Thyroid gland (tissue), 4 donors: Measurements from ENCODE around the gene BCR. TPM values are rescaled to one million over a fixed set of nuclear protein-coding genes. Genes with fewer than 3 reads are reported as not detected.
A peak's percentile ranks its signal among the peaks of the same experiment; 100 is the strongest.

Experiments used
- DNase-seq, 2 donors: peaks; one replicate each; pipeline ENCODE4 v3.0.0-alpha.2; 2019
- H3K27ac ChIP-seq, 3 donors: fragments of 200-600 bp; sonication (generic); 1 replicate in 2 of 3; 2 replicates in 1 of 3; pipeline ENCODE4 v1.5.1; 2016 to 2019; ENCODE audit warnings: mild to moderate bottlenecking in 1 of 3, moderate library complexity in 1 of 3
- H3K27me3 ChIP-seq: fragments of 200-600 bp; sonication (generic); one replicate; pipeline ENCODE4 v1.5.1; 2019
- H3K36me3 ChIP-seq, 2 donors: fragments of 200-600 bp; sonication (generic); one replicate each; pipeline ENCODE4 v1.5.1; 2016 to 2019
- H3K4me1 ChIP-seq, 2 donors: fragments of 200-600 bp; sonication (generic); one replicate each; pipeline ENCODE4 v1.5.1; 2017 to 2019
- H3K4me3 ChIP-seq, 3 donors: fragments of 200-600 bp; sonication (generic); replicated peaks in 1 of 3; 1 replicate in 2 of 3; 2 replicates in 1 of 3; pipeline ENCODE4 v1.5.1; 2016; ENCODE audit warnings: mild to moderate bottlenecking in 1 of 3
- H3K9me3 ChIP-seq: fragments of 200-600 bp; sonication (generic); one replicate; pipeline ENCODE4 v1.5.1; 2017
- POLR2A ChIP-seq, 2 donors: fragments of 450-650 bp; IDR thresholded peaks; one replicate each; pipeline ENCODE4 v1.6.1; 2017; ENCODE audit warnings: antibody characterized with exemption in 2 of 2, mild to moderate bottlenecking in 2 of 2, moderate library complexity in 1 of 2
- WGBS, 2 donors: methylation state at CpG; one replicate each; pipeline ENCODE4 v1.1.5; 2017; 5-methylcytosine and 5-hydroxymethylcytosine counted together
- intact Hi-C: fragments of 100-400 bp; cut with DNase I; formaldehyde crosslinking; loops from one replicate; pipeline ENCODE4 v1.15.1; 2023
- total RNA-seq, 4 donors: library from RNA; depleted of rRNA; stranded (reverse); fragments of >200 nt; gene quantifications; one replicate each; pipeline ENCODE4 v1.2.3, GENCODE V29; 2016
- TF ChIP-seq, protein P1 (sequence below), 6 experiments: fragments of 200-600 bp in 3 of 6; fragments of 450-650 bp in 3 of 6; sonication (generic) in 3 of 6; IDR thresholded peaks; one replicate each; pipeline ENCODE4 v1.5.1; 2016 to 2019; ENCODE audit warnings: antibody characterized with exemption in 6 of 6, mild to moderate bottlenecking in 2 of 6, inconsistent platforms in 1 of 6, moderate library complexity in 1 of 6

The BCR gene
- total RNA-seq, 4 donors from 2014 or later: 80.1 to 127 (median 87.7) TPM

DNA sequence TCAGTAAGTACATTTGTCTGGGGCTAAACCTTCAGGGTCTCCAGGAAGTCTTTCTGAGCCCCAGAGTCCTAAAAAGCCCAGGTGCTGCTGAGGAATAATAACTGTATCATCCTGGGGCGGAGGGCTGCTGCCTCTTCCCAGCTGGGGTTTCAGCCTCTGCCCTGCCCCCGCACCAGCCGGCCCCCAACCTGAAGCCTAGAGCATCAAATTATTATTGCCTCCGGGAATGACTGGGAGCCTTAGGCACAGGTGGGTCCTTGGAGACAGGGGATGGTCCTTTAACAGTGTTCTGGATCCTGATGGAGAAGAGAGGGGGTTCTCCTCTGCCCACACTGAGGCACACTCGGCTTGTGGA lies 64.4 kb downstream of the BCR start:
- H3K9me3 ChIP-seq: no peaks in the 10 kb centered on the region
- no peak overlapping the region for H3K4me3 ChIP-seq
- no peak for DNase-seq
- 87 to 94% methylated on average over 3 to 5 of the region's 5 CpGs for WGBS, 2 donors
- H3K27me3 ChIP-seq: no peaks in the 10 kb centered on the region
- H3K36me3 ChIP-seq: no peaks in the 10 kb centered on the region
- TF ChIP-seq POLR2A (IDR thresholded peaks at IDR 0.05): no peak
- TF ChIP-seq, protein P1, sequence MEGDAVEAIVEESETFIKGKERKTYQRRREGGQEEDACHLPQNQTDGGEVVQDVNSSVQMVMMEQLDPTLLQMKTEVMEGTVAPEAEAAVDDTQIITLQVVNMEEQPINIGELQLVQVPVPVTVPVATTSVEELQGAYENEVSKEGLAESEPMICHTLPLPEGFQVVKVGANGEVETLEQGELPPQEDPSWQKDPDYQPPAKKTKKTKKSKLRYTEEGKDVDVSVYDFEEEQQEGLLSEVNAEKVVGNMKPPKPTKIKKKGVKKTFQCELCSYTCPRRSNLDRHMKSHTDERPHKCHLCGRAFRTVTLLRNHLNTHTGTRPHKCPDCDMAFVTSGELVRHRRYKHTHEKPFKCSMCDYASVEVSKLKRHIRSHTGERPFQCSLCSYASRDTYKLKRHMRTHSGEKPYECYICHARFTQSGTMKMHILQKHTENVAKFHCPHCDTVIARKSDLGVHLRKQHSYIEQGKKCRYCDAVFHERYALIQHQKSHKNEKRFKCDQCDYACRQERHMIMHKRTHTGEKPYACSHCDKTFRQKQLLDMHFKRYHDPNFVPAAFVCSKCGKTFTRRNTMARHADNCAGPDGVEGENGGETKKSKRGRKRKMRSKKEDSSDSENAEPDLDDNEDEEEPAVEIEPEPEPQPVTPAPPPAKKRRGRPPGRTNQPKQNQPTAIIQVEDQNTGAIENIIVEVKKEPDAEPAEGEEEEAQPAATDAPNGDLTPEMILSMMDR (IDR thresholded peaks at IDR 0.05): no peak
- intact Hi-C loops: no loop called here
- H3K27ac ChIP-seq: no peak overlapping the region
- H3K4me1 ChIP-seq: peaks cover 19 to 53% of the 10 kb centered on the region in 2 donors

DNA sequence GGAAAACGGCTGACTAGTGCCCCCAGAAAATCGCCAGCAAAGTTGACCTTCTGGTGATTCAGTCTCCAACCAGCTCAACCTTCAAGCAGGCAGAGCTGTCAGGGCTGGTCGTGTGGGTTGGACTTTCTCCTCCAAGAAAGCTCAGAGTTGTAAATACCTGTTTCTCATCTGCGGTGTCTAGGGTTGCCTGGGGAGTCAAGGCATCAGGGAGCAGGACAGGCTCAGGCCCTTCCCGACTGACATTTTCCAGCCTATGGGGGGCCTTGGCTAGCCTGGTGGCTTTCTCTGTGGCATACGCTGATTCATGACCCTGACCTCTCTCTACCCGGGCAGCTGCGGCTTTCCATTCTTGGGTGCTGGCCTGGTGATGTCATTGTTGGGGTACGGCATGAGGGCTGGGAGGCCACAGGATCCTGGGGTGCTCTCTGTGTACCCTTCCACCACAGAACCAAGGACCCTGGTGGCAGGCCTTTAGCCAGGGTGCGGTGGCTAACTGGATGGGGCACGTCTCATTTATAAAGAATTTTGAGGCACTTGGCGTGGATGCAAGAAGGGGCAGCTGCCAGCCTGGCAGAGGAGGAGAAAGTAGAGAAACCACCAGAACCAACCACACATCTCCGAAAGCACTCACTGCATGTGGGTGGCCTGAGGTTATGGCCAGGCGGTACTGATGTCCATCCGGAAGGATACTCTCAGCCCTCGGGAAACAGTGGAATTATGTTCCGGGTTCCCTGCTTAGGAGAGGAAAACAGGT lies 64.9 kb downstream of the BCR start:
- no peaks in the 10 kb centered on the region for H3K36me3 ChIP-seq
- WGBS, 2 donors: 90 to 95% methylated on average over 11 to 17 of the region's 17 CpGs
- H3K27me3 ChIP-seq: no peaks in the 10 kb centered on the region
- intact Hi-C loops: no loop called here
- no peak overlapping the region for H3K4me3 ChIP-seq
- peaks cover 24 to 59% of the 10 kb centered on the region in 2 donors for H3K4me1 ChIP-seq
- TF ChIP-seq, protein P1 (IDR thresholded peaks at IDR 0.05): no peak
- TF ChIP-seq POLR2A (IDR thresholded peaks at IDR 0.05): no peak
- H3K27ac ChIP-seq: no peak overlapping the region
- no peak for DNase-seq
- no peaks in the 10 kb centered on the region for H3K9me3 ChIP-seq

DNA sequence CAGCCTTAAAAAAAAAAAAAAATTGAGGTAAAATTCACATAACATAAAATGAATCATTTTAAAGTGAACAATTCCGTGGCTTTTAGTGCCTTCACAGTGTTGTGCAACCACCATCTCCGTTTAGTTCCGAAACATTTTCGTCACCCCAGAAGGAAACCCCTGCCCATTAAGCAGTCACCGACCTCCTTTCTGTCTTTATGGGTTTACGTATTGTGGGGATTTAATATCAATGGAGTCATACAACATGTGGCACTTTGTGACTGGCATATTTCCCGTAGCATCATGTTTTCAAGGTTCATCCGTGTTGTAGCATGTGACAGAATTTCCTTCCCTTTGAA lies 65.5 kb downstream of the BCR start:
- TF ChIP-seq POLR2A (IDR thresholded peaks at IDR 0.05): no peak
- TF ChIP-seq, protein P1 (IDR thresholded peaks at IDR 0.05): no peak
- H3K36me3 ChIP-seq: no peaks in the 10 kb centered on the region
- intact Hi-C loops: no loop called here
- H3K9me3 ChIP-seq: no peaks in the 10 kb centered on the region
- no peak overlapping the region for H3K27ac ChIP-seq
- WGBS, 2 donors: 77 to 78% methylated on average over 8 of the region's 8 CpGs
- H3K27me3 ChIP-seq: no peaks in the 10 kb centered on the region
- H3K4me1 ChIP-seq: peaks cover 24 to 63% of the 10 kb centered on the region in 2 donors
- no peak for DNase-seq
- no peak overlapping the region for H3K4me3 ChIP-seq

DNA sequence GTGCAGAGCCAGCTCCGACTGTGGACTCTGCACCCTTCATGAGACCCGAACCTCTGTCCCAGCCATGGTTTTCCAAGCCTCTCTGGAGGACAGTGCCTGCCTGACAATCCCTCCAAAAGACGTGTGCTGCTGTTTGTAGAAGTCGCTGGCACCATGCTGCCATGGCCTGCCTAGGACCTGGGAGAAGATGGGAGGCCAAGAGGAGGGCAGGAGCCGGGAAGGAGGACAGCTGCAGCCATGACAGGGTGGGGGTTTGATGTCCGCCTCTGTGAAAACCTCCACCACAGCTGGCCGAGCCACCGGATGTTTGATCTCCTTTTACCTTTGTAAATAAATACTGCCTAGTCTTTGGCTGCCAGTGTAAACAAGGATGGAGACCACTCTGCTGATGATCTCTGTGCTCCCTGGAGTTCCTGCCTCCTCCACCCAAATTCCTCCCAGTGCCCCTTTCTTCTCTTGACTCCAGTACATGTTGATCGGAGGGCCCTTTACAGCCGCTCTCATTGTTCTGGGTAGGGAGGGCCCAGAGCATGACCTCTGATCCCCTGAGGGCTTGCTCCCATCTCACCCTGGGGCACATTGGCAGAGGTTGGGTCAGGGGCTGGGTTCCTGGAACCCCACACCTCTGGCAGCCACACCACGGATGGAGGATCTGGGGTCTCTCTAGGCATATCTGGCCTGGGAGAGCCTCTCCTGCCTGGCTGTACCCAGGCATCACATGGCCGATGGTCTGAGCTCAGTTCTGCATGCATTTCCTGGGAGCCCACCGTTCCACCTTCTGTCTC lies 66.9 kb downstream of the BCR start:
- WGBS, 2 donors: 80 to 91% methylated on average over 11 to 13 of the region's 13 CpGs
- DNase-seq: no peak
- Histone ChIP-seq H3K36me3 (no peaks in the 10 kb centered on the region), H3K27ac (peak overlapping the region in 1 of 3 donors; percentile 20), H3K4me1 (peaks cover 24 to 58% of the 10 kb centered on the region in 2 donors), H3K9me3 (no peaks in the 10 kb centered on the region), H3K4me3 (no peak overlapping the region), H3K27me3 (no peaks in the 10 kb centered on the region)
- no peak for TF ChIP-seq POLR2A (IDR thresholded peaks at IDR 0.05)
- TF ChIP-seq, protein P1 (IDR thresholded peaks at IDR 0.05): no peak
- intact Hi-C loops: no loop called here

DNA sequence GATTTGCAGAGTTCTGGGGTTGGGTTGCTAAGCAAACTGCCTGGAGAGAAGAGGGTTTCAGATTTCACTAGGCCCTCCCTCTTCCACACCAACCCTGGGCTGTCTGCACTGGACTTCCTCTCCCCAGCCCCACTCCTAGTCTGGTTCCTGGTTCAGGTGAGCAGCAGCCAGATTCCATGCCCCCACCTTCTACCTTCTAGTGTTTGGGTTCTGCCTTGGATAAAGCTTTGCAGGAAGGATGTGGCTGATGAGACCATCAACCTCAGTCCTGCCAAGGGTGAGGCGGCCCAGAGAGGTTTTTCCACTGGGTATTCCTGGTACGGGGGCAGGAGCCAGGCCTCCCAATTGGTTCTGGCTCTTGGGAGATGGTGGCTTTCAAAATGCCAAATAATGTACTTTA lies 68.3 kb downstream of the BCR start:
- Histone ChIP-seq H3K4me1 (peaks cover 24 to 44% of the 10 kb centered on the region in 2 donors), H3K27ac (peak overlapping the region in 2 of 3 donors; percentile 2 to 53)
- 82 to 96% methylated on average over 2 of the region's 2 CpGs for WGBS, 2 donors

More for the DNA sequence above, 68.3 kb downstream of the BCR start:
- Histone ChIP-seq H3K27me3 (no peaks in the 10 kb centered on the region), H3K9me3 (no peaks in the 10 kb centered on the region), H3K4me3 (no peak overlapping the region), H3K36me3 (no peaks in the 10 kb centered on the region)
- no peak for TF ChIP-seq POLR2A (IDR thresholded peaks at IDR 0.05)
- TF ChIP-seq, protein P1 (IDR thresholded peaks at IDR 0.05): no peak
- DNase-seq: peak; percentile 62 to 71
- intact Hi-C loops: no loop called here
